GM19099 (cell line): ENCODE measurements around the gene SASH1.

Experiments
- POLR2A ChIP-seq: IDR thresholded peaks from 3 replicates; pipeline ENCODE4 v1.6.1; 2011; ENCODE audit warnings: low read depth; ENCODE audit not compliant: insufficient read length; ENCODE audit errors: extremely low read depth

The SASH1 gene

GRCh38 chr6:148342350-148343046, at the start of gene SASH1:
Gene SASH1, plus strand, starts transcription at chr6:148342838. Its CDS starts 230 bp downstream, at chr6:148343068.
- no peak for TF ChIP-seq POLR2A

GRCh38 chr6:148293181-148293995, 49.2 kb upstream of the SASH1 start:
- no peak for TF ChIP-seq POLR2A

GRCh38 chr6:148294059-148294458, 48.6 kb upstream of the SASH1 start:
- no peak for TF ChIP-seq POLR2A

- no peak for TF ChIP-seq POLR2A
These were observed 47.3 kb upstream of the SASH1 start for GRCh38 chr6:148295261-148295887.

GRCh38 chr6:148296771-148297170, 45.9 kb upstream of the SASH1 start:
- no peak for TF ChIP-seq POLR2A

GRCh38 chr6:148298683-148299082, 44.0 kb upstream of the SASH1 start:
- no peak for TF ChIP-seq POLR2A

- no peak for TF ChIP-seq POLR2A
These were observed 39.0 kb upstream of the SASH1 start for GRCh38 chr6:148303616-148304015.

- TF ChIP-seq POLR2A = no peak
These were observed 37.7 kb upstream of the SASH1 start for GRCh38 chr6:148304976-148305375.

GRCh38 chr6:148306286-148306685, 36.4 kb upstream of the SASH1 start:
- TF ChIP-seq POLR2A = no peak

GRCh38 chr6:148307405-148307804, 35.2 kb upstream of the SASH1 start:
- TF ChIP-seq POLR2A = no peak

GRCh38 chr6:148309301-148309700, 33.3 kb upstream of the SASH1 start:
- TF ChIP-seq POLR2A = no peak

GRCh38 chr6:148311966-148312669, 30.5 kb upstream of the SASH1 start:
- TF ChIP-seq POLR2A = no peak

GRCh38 chr6:148313488-148313887, 29.1 kb upstream of the SASH1 start:
- no peak for TF ChIP-seq POLR2A

- TF ChIP-seq POLR2A = no peak
These were observed 26.3 kb upstream of the SASH1 start for GRCh38 chr6:148316308-148316707.

GRCh38 chr6:148317051-148317450, 25.6 kb upstream of the SASH1 start:
- TF ChIP-seq POLR2A = no peak
